MM.1S (cell line): ENCODE results near the gene RDH14.
A peak's percentile ranks its signal among the peaks of the same experiment; 100 is the strongest.

ENCODE experiments used
- DNase-seq: peaks from one replicate; pipeline ENCODE4 v3.0.0-alpha.2; 2015
- H2AFZ ChIP-seq: fragments of 300-600 bp; sonication (generic); 2 replicates; pipeline ENCODE4 v1.6.0; 2016; ENCODE audit warnings: antibody characterized with exemption, low read length
- H3F3A ChIP-seq: fragments of 300-600 bp; sonication (generic); 2 replicates; pipeline ENCODE4 v1.6.1; 2016; ENCODE audit warnings: mild to moderate bottlenecking, antibody characterized with exemption, low read length, moderate library complexity, mixed read lengths; ENCODE audit not compliant: insufficient read depth
- H3K27ac ChIP-seq: fragments of 300-600 bp; sonication (generic); 2 replicates; pipeline ENCODE4 v1.5.1; 2016; ENCODE audit warnings: mild to moderate bottlenecking, low read length
- H3K27me3 ChIP-seq: fragments of 300-600 bp; sonication (generic); replicated peaks from 2 replicates; pipeline ENCODE4 v1.6.0; 2016; ENCODE audit warnings: low read length; ENCODE audit not compliant: insufficient read depth
- H3K36me3 ChIP-seq: fragments of 300-600 bp; sonication (generic); replicated peaks from 2 replicates; pipeline ENCODE4 v1.6.1; 2016; ENCODE audit warnings: mild to moderate bottlenecking, low read length, mixed read lengths; ENCODE audit not compliant: insufficient read depth
- H3K4me1 ChIP-seq: fragments of 300-600 bp; sonication (generic); 2 replicates; pipeline ENCODE4 v1.6.1; 2016; ENCODE audit warnings: low read length, mixed read lengths
- H3K4me2 ChIP-seq: fragments of 300-600 bp; sonication (generic); 2 replicates; pipeline ENCODE4 v1.6.0; 2016; ENCODE audit warnings: low read depth, low read length
- H3K4me3 ChIP-seq: fragments of 300-600 bp; sonication (generic); 2 replicates; pipeline ENCODE4 v1.5.1; 2016; ENCODE audit warnings: low read length, mixed read lengths
- H3K79me2 ChIP-seq: fragments of 300-600 bp; sonication (generic); 2 replicates; pipeline ENCODE4 v1.6.1; 2016; ENCODE audit warnings: mixed run types, low read length, mixed read lengths
- H3K9ac ChIP-seq: fragments of 300-600 bp; sonication (generic); 2 replicates; pipeline ENCODE4 v1.6.1; 2016; ENCODE audit warnings: low read length, mixed read lengths
- H3K9me2 ChIP-seq: fragments of 300-600 bp; sonication (generic); replicated peaks from 2 replicates; pipeline ENCODE4 v1.6.1; 2016; ENCODE audit warnings: mild to moderate bottlenecking, low read length, mixed read lengths; ENCODE audit not compliant: insufficient read depth
- H3K9me3 ChIP-seq: fragments of 300-600 bp; sonication (generic); replicated peaks from 2 replicates; pipeline ENCODE4 v1.6.1; 2016; ENCODE audit warnings: mild to moderate bottlenecking, low read length, mixed read lengths; ENCODE audit not compliant: insufficient read depth
- H4K20me1 ChIP-seq: fragments of 300-600 bp; sonication (generic); 2 replicates; pipeline ENCODE4 v1.6.1; 2016; ENCODE audit warnings: mild to moderate bottlenecking, low read length, moderate library complexity, mixed read lengths; ENCODE audit not compliant: insufficient read depth
- CTCF ChIP-seq: fragments of 300-600 bp; sonication (generic); IDR thresholded peaks from 2 replicates; pipeline ENCODE4 v1.5.1; 2016; ENCODE audit warnings: antibody characterized with exemption, low read length, mixed read lengths
- EZH2 ChIP-seq: fragments of 300-600 bp; sonication (generic); optimal IDR thresholded peaks from 2 replicates; pipeline ENCODE3; 2017; ENCODE audit warnings: low read depth, mild to moderate bottlenecking, antibody characterized with exemption, low read length, mixed read lengths
- EZH2phosphoT487 ChIP-seq: fragments of 300-600 bp; sonication (generic); IDR thresholded peaks from 2 replicates; pipeline ENCODE4 v1.6.1; 2018; ENCODE audit warnings: antibody characterized with exemption, low read length

Gene RDH14

DNA sequence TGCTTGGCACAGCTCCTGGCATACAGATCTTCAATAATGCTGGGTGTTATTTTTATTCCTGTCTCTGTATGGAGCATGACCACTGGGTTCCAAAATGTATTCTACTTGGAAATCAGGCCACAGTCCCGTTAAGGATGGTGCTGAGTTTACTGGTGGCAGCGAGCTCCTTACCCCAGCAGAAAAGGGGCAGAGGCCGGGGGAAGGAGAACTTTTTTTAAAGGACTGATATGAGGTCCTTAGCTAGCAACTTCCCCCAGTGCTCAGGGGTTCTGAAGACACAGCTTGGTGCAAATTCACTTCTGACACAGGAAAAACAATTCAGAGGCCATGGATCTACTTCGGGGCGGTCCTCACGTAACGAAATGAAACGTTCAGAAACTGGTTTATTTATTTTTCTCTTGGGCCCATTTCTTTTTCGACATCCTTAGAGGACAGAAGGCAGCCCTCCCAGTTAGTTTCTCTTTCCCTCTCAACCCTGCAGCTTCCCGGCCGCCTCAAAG, 872 bp downstream of the RDH14 start:
- TF ChIP-seq EZH2phosphoT487 (no peak), CTCF (no peak)
- Histone ChIP-seq H3K36me3 (no peaks in the 10 kb centered on the region; the same call in 1 of the 2 replicates), H3K79me2 (peaks cover 21% of the 10 kb centered on the region), H3K4me1 (peaks cover 14% of the 10 kb centered on the region), H2AFZ (peak overlapping the region; percentile 61), H3K9ac (peak overlapping the region; percentile 95), H3K4me2 (peak overlapping the region; percentile 83), H3F3A (peaks cover 4% of the 10 kb centered on the region; the same call in 1 of the 2 replicates), H3K9me2 (no peaks in the 10 kb centered on the region), H3K27ac (peak overlapping the region; percentile 90; the same call in 1 of the 2 replicates), H3K27me3 (no peaks in the 10 kb centered on the region), H4K20me1 (no peaks in the 10 kb centered on the region), H3K9me3 (no peaks in the 10 kb centered on the region), H3K4me3 (peak overlapping the region; percentile 78)
- no peak for DNase-seq

DNA sequence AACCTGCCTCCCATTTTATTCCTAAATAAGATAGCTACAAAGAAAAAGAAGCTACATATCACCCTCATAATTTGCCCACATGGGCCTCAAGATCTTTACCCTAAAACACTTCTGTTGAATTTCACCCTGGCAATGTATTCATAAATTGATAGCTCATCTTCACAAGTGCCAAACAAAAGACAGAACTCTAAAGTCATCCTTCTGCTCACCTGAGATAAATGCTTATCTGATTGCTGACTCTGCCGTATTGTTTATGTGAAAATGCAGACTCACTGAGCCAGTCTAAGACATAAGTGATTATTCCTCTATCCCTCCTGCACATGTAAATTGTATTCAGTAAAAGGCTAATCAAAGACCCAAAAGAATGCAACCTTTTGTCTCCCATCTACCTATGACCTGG, 2.0 kb downstream of the RDH14 start:
- no peak for DNase-seq
- Histone ChIP-seq H3K4me2 (no peak overlapping the region), H3K9me2 (no peaks in the 10 kb centered on the region)

GRCh38 chr2:18557121-18557520, 3.3 kb downstream of the RDH14 start:
- Histone ChIP-seq H3K9ac (no peak overlapping the region), H3K79me2 (peaks cover 21% of the 10 kb centered on the region), H3K36me3 (no peaks in the 10 kb centered on the region)

More for the DNA sequence above, 2.0 kb downstream of the RDH14 start:
- H3F3A ChIP-seq = peaks cover 4% of the 10 kb centered on the region; the same call in 1 of the 2 replicates
- no peaks in the 10 kb centered on the region for H3K36me3 ChIP-seq
- no peak overlapping the region for H3K4me3 ChIP-seq
- no peaks in the 10 kb centered on the region for H3K9me3 ChIP-seq
- H3K4me1 ChIP-seq = peaks cover 14% of the 10 kb centered on the region
- no peak overlapping the region for H2AFZ ChIP-seq
- TF ChIP-seq EZH2 (no peak), EZH2phosphoT487 (no peak), CTCF (no peak)
- no peaks in the 10 kb centered on the region for H3K27me3 ChIP-seq
- no peak overlapping the region for H3K9ac ChIP-seq
- peaks cover 21% of the 10 kb centered on the region for H3K79me2 ChIP-seq
- H4K20me1 ChIP-seq = no peaks in the 10 kb centered on the region
- no peak overlapping the region for H3K27ac ChIP-seq

More at GRCh38 chr2:18557121-18557520, 3.3 kb downstream of the RDH14 start:
- Histone ChIP-seq H3K9me2 (no peaks in the 10 kb centered on the region), H3K4me2 (no peak overlapping the region), H3K4me3 (no peak overlapping the region), H3K4me1 (peaks cover 14% of the 10 kb centered on the region), H4K20me1 (no peaks in the 10 kb centered on the region), H3K27me3 (no peaks in the 10 kb centered on the region), H2AFZ (no peak overlapping the region), H3K27ac (no peak overlapping the region), H3F3A (peaks cover 4% of the 10 kb centered on the region; the same call in 1 of the 2 replicates), H3K9me3 (no peaks in the 10 kb centered on the region)
- no peak for DNase-seq
- TF ChIP-seq CTCF (no peak), EZH2 (no peak), EZH2phosphoT487 (no peak)
